ENCODE data around the gene NUAK2. TPM values are rescaled to one million over a fixed set of nuclear protein-coding genes. Genes with fewer than 3 reads are reported as not detected.

NUAK2 gene
- total and polyA plus RNA-seq, 2 of the 4 experiments (the other 2 are of a cell fraction) = 7.2 to 17.6 TPM

DNA sequence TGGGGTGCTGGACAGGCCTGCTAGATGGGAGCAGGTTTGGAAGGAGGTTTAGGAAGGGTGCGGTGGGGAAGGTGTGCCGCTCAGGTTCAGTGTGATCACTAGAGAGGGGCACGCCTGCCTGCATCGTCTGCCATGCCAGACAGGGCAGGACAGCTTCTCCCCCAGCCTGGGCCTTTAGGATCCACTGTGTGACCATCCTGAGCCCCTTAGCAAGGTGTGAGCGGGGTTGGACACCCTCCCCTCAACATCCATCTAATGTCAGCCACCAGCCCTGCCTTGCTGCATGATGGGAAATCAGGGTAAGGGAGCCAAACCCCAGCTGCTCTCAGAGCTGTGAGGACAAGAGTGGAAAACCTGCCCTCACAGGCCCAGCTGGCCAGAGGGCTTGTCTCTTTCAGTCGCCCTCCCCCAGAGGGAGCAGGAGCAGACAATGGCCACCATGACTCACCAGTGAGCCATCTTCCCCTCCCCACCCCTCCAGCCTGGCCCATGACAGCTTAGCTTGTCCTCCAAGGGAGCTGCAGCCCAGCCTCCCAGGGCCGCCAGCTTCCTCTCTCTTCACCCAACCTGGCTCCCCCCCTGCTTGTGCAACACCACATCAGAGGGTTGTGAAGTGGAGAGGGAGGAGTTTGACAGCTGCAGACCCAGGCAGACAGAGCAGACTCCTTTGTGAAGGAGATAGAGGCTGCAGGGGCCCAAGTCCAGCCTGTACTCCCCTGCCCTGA is 37.0 kb downstream of the NUAK2 start:
- Histone ChIP-seq H4K20me1 (ENCODE audit: insufficient read depth, low read length) (no peaks in the 10 kb centered on the region), H3K56ac (ENCODE audit: extremely low read depth, insufficient read depth, low read length) (peak overlapping the region; percentile 69), H3K27me3 (ENCODE audit: control insufficient read depth, insufficient read depth, low read length) (no peaks in the 10 kb centered on the region), H4K8ac (ENCODE audit: low read depth in 2 of 2, low read length in 2 of 2) (peak overlapping the region; percentile 87 to 99), H2BK20ac (ENCODE audit: low read depth, low read length) (peak overlapping the region; percentile 96), H4K5ac (ENCODE audit: low read depth, low read length) (peak overlapping the region; percentile 86), H3K9me1 (ENCODE audit: insufficient read depth, low read length) (peaks cover 39% of the 10 kb centered on the region), H2BK5ac (ENCODE audit: low read depth, low read length, poor library complexity, severe bottlenecking) (peak overlapping the region; percentile 97), H3K9me3 (ENCODE audit: control insufficient read depth, insufficient read depth, low read length) (no peaks in the 10 kb centered on the region), H3K9ac (ENCODE audit: low read depth, low read length) (peak overlapping the region; percentile 61), H3K18ac (ENCODE audit: low read depth, low read length) (peak overlapping the region; percentile 74), H3K4ac (ENCODE audit: low read depth, low read length) (peak overlapping the region; percentile 99), H4K91ac (ENCODE audit: insufficient read depth, low read depth, low read length) (peak overlapping the region; percentile 99), H2BK120ac (ENCODE audit: low read depth, low read length) (peak overlapping the region; percentile 99), H3K23ac (ENCODE audit: low read depth, low read length) (peak overlapping the region; percentile 91), H3K79me1 (ENCODE audit: low read depth in 1 of 2, low read length in 2 of 2) (peaks cover 0 to 35% of the 10 kb centered on the region in 2 experiments; a peak in 3 of 4 replicates), H3K14ac (replicated peaks; ENCODE audit: low read depth, low read length) (peak overlapping the region; percentile 95), H3K27ac (ENCODE audit: insufficient read depth, low read length) (peak overlapping the region; percentile 93), H3K4me1 (ENCODE audit: control insufficient read depth, insufficient read depth, low read length) (peaks cover 38% of the 10 kb centered on the region), H3K4me3 (ENCODE audit: insufficient read depth, low read depth, low read length) (no peak overlapping the region), H2AK5ac (ENCODE audit: low read depth, low read length) (peak overlapping the region; percentile 99), H3K36me3 (ENCODE audit: control insufficient read depth, insufficient read depth, low read length) (no peaks in the 10 kb centered on the region), H3K4me2 (ENCODE audit: low read depth, low read length) (peak overlapping the region; percentile 19), H2BK15ac (ENCODE audit: low read depth, low read length) (peak overlapping the region; percentile 99; the same call in 2 of the 3 replicates), H2AFZ (replicated peaks; ENCODE audit: low read length, poor library complexity) (peak overlapping the region; percentile 90), H2AK9ac (replicated peaks; ENCODE audit: low read depth, low read length, poor library complexity) (peak overlapping the region; percentile 95)
- POLR2A ChIA-PET (ENCODE audit: unreplicated experiment) = interaction anchor here (1.3 kb wide), 1 partner anchor 35 kb away, joined by 3 read pairs; no protein-coding TSS in a partner anchor
- dilution Hi-C loops (cut with HindIII; ENCODE audit: low sequenced_read_pairs, unreplicated experiment) (no loop called here), in situ Hi-C loops (cut with MboI; ENCODE audit: low sequenced_read_pairs) (no loop called here), intact Hi-C loops (cut with micrococcal nuclease) (loop anchor here (1.0 to 2.0 kb wide), 2 partner anchors 10 to 36 kb away; partner anchors contain the start of gene NUAK2)
- CTCF ChIA-PET = interaction anchor here (0.7 to 2.1 kb wide), 7 partner anchors 10 to 40 kb away, joined by 3 to 9 read pairs (median 3); no protein-coding TSS in a partner anchor
- 0% methylated on average over 1 of the region's 7 CpGs; no CpG with 5 or more reads in 1 of the 2 experiments for WGBS, 2 experiments (ENCODE audit: extremely low coverage in 2 of 2, insufficient read length in 1 of 2)
- BruUV-seq (replicated peaks) = no TSS peak
- DNase-seq = peak; percentile 99
- peak; percentile 97 for ATAC-seq (ENCODE audit: low read depth)
- TF ChIP-seq MAZ (IDR thresholded peaks at IDR 0.05; ENCODE audit: borderline replicate concordance, low read depth, low read length) = peak; percentile 97
- peak; percentile 97 for TF ChIP-seq FOS (IDR thresholded peaks at IDR 0.05; ENCODE audit: low read depth, low read length)
- peak; percentile 41 for TF ChIP-seq SMC3 (IDR thresholded peaks at IDR 0.05; ENCODE audit: low read depth, low read length)
- peak; percentile 99 for TF ChIP-seq CEBPB (IDR thresholded peaks at IDR 0.05; ENCODE audit: low read depth, low read length)
- peak; percentile 79 for TF ChIP-seq RCOR1 (IDR thresholded peaks at IDR 0.05; ENCODE audit: insufficient replicate concordance, low read length)
- TF ChIP-seq RFX5 (IDR thresholded peaks at IDR 0.05; ENCODE audit: low read depth, low read length) = 0 out of 2 replicates have a peak, but pooled peaks have one; percentile 49
- TF ChIP-seq NFE2L2 (IDR thresholded peaks at IDR 0.05; ENCODE audit: low read depth, low read length) = 0 out of 2 replicates have a peak, but pooled peaks have one; percentile 8
- TF ChIP-seq RAD21 (IDR thresholded peaks at IDR 0.05; ENCODE audit: low read length) = peak; percentile 48
- TF ChIP-seq BHLHE40 (IDR thresholded peaks at IDR 0.05; ENCODE audit: low read depth, low read length) = no peak; the same call in 1 of the 2 replicates
- no peak for TF ChIP-seq MAFK (IDR thresholded peaks at IDR 0.05; ENCODE audit: low read depth, low read length)
- TF ChIP-seq, protein P1, sequence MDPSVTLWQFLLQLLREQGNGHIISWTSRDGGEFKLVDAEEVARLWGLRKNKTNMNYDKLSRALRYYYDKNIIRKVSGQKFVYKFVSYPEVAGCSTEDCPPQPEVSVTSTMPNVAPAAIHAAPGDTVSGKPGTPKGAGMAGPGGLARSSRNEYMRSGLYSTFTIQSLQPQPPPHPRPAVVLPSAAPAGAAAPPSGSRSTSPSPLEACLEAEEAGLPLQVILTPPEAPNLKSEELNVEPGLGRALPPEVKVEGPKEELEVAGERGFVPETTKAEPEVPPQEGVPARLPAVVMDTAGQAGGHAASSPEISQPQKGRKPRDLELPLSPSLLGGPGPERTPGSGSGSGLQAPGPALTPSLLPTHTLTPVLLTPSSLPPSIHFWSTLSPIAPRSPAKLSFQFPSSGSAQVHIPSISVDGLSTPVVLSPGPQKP (IDR thresholded peaks at IDR 0.05; ENCODE audit: borderline replicate concordance, low read depth, low read length) = no peak
- TF ChIP-seq, protein P2, sequence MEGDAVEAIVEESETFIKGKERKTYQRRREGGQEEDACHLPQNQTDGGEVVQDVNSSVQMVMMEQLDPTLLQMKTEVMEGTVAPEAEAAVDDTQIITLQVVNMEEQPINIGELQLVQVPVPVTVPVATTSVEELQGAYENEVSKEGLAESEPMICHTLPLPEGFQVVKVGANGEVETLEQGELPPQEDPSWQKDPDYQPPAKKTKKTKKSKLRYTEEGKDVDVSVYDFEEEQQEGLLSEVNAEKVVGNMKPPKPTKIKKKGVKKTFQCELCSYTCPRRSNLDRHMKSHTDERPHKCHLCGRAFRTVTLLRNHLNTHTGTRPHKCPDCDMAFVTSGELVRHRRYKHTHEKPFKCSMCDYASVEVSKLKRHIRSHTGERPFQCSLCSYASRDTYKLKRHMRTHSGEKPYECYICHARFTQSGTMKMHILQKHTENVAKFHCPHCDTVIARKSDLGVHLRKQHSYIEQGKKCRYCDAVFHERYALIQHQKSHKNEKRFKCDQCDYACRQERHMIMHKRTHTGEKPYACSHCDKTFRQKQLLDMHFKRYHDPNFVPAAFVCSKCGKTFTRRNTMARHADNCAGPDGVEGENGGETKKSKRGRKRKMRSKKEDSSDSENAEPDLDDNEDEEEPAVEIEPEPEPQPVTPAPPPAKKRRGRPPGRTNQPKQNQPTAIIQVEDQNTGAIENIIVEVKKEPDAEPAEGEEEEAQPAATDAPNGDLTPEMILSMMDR (conservative IDR thresholded peaks at IDR 0.05; ENCODE audit: low read depth, low read length) = 0 out of 2 replicates have a peak, but pooled peaks have one; percentile 18
- 0 out of 2 replicates have a peak, but pooled peaks have one; percentile 74 for TF ChIP-seq CHD1 (IDR thresholded peaks at IDR 0.05; ENCODE audit: low read depth, low read length)
- TF ChIP-seq MXI1 (IDR thresholded peaks at IDR 0.05; ENCODE audit: borderline replicate concordance, low read depth, low read length) = 0 out of 2 replicates have a peak, but pooled peaks have one; percentile 42
